HK-2 (cell line): ENCODE results near the gene OR1J2.

Experiments
- DNase-seq: peaks from one replicate; pipeline ENCODE4 v3.0.0-alpha.2; 2018; ENCODE audit not compliant: unreplicated experiment

The OR1J2 gene

GRCh38 chr9:122551371-122551770 is 40.8 kb downstream of the OR1J2 start:
- DNase-seq, result no peak

GRCh38 chr9:122552812-122553211 is 42.2 kb downstream of the OR1J2 start, which contains the start of gene OR1N2:
Gene OR1N2 (plus strand): TSS chr9:122553112. CDS start chr9:122553212, 100 bp downstream.
- DNase-seq, result no peak
